Esophagus squamous epithelium (tissue), 4 donors: ENCODE data around the gene POLRMT.

ENCODE experiments used
- POLR2A ChIP-seq, 4 donors: fragments of 450-650 bp; IDR thresholded peaks; one replicate each; pipeline ENCODE4 v1.6.1; 2017; ENCODE audit warnings: antibody characterized with exemption in 4 of 4, mild to moderate bottlenecking in 4 of 4, moderate library complexity in 3 of 4
- TF ChIP-seq, protein P1 (sequence below), 6 experiments: fragments of 450-650 bp in 4 of 6; fragments of 200-600 bp in 2 of 6; sonication (generic) in 2 of 6; IDR thresholded peaks; one replicate each; pipeline ENCODE4 v1.5.1; 2016 to 2019; ENCODE audit warnings: antibody characterized with exemption in 6 of 6, mild to moderate bottlenecking in 4 of 6, moderate library complexity in 4 of 6

DNA sequence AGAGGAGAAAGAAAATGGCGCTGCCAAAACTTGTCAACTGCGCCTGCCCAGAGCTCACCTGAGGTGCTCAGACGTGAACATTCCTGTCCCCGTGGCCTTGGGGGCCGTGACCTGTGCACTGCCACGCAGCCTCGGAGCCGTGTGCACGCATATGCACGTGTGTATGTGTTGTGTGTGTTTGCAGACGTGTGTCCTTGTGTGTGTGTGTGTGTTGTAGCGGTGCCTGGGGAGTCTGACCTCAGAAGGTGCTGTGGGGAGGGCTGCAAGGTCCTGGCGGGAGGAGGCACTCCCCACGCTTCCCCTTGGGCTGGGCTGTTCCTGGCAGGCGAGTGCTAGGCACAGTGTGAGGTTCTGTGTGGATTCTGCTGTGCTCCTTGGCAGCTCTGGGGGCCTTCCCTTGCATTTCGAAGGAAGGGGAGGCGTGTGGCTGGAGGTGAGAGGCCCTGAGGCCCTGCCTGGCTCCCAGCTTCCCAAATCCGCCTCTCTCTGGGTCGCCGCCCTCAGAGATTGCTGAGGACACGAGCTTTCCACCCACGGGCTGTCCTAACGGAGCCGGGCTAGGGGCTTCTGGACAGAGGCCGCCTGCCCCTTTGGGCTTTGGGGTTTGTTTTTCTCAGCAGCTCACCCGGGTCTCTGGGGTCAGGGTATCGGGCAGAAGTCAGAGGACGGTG, 56.4 kb downstream of the POLRMT start:
- TF ChIP-seq, protein P1, sequence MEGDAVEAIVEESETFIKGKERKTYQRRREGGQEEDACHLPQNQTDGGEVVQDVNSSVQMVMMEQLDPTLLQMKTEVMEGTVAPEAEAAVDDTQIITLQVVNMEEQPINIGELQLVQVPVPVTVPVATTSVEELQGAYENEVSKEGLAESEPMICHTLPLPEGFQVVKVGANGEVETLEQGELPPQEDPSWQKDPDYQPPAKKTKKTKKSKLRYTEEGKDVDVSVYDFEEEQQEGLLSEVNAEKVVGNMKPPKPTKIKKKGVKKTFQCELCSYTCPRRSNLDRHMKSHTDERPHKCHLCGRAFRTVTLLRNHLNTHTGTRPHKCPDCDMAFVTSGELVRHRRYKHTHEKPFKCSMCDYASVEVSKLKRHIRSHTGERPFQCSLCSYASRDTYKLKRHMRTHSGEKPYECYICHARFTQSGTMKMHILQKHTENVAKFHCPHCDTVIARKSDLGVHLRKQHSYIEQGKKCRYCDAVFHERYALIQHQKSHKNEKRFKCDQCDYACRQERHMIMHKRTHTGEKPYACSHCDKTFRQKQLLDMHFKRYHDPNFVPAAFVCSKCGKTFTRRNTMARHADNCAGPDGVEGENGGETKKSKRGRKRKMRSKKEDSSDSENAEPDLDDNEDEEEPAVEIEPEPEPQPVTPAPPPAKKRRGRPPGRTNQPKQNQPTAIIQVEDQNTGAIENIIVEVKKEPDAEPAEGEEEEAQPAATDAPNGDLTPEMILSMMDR (IDR thresholded peaks at IDR 0.05) = no peak
- no peak for TF ChIP-seq POLR2A (IDR thresholded peaks at IDR 0.05)
